Measurements from ENCODE around the gene SORL1-AS1.
A peak's percentile ranks its signal among the peaks of the same experiment; 100 is the strongest.

Gene SORL1-AS1

GRCh38 chr11:121474680-121475079, 21.9 kb upstream of the SORL1-AS1 start:
- DNase-seq (ENCODE audit: low spot score) = no peak

GRCh38 chr11:121473064-121473777, 20.5 kb upstream of the SORL1-AS1 start:
- no peak for DNase-seq (ENCODE audit: low spot score)

GRCh38 chr11:121472312-121472711, 19.5 kb upstream of the SORL1-AS1 start:
- no peak for DNase-seq (ENCODE audit: low spot score)

DNA sequence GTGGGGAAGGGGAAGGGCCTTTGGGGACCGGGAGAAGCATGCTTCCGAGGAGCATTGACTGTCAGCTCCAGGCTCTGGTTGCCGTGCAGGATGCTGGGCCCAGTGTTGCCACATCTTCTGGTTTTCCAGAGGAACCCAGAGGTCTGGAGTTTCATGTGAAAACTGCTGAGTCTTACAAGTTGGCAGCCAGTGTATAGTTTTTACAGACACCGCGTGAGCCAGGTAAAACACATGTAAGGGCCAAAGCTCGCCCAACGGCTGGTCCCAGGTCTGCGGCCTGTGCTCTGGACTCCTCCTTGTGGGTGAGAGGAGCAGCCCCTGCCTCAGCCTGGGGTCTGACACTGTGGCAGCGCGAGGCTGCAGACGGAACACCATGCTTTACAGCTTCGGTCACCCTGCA, 18.4 kb upstream of the SORL1-AS1 start:
- DNase-seq (ENCODE audit: low spot score) = no peak

- DNase-seq (ENCODE audit: low spot score) = no peak
Measured at GRCh38 chr11:121469910-121470309, 17.1 kb upstream of the SORL1-AS1 start.

DNA sequence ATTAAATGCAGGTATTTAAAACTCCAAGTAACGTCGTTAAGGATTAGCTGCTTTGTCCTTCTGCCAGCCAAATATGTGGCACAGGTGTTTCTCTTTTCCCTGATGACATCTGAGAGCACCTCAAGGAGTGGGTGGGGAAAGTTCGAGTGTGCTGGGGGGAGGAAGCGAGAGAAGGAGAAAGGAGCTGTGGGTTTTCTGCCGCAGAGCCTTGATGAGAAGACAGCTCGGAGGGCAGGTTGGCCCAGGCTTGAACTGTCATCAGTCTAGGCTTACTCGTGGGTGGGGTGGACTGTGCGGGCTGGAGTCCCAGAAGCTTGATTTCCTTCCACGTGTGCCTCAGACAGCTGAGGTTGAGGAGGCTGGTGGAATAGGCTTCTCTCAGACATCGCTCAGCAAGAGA, 15.2 kb upstream of the SORL1-AS1 start:
- DNase-seq (ENCODE audit: low spot score) = no peak

DNA sequence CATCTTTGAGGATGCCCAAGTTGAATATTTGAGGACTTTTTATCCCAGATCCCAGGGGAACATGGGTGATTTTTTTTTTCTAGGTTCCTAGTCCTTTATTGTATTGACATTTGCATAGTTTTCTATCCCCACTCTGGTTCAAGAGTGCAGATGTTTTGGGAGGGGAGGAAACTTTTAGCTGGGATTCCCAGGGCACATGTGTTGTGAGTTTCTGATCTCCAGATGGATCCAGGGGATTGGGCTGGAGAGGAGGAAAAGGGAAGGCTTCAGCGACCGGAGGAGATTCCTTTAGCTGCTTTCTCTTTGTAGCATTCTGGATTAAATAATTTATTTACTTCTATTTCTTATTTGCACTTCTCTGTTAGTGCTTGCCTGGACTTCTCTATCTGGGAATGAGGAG, 14.7 kb upstream of the SORL1-AS1 start:
- DNase-seq (ENCODE audit: low spot score) = no peak

DNA sequence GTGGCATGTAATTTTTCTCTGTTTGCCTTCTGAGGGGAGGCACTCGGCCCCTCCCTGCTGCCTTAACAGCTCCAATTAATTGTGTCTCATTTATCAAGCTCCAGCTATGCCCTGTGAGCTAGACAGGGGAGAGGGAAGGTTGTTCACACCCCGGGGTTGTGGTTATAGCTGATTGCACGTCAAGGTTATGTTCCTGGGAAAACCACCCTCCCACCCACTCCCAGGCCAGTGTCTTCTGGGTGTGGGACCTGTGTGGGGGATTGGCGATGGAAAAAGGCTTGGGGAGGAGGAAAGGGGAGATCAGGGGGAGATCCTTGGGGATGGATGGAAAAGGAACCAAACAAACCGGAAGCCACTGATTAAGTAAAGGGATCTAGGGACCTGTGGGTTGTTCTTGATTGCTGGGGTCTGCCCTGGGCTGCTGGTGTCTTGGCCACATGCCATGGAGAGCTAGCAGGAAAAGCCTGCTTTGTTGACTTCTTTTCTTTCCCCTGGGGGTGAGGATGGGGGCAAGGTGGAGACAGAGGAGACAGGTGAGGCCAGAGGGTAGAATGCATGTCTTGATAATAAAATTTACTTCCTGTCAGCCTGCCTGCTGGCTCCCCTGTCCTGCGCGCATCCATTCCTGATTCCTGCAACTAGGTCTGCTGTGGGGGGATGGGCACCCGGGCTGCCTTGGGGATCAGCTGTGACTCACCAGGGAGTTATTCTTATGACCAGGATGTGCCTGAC, 13.5 kb upstream of the SORL1-AS1 start:
- no peak for DNase-seq (ENCODE audit: low spot score)

DNA sequence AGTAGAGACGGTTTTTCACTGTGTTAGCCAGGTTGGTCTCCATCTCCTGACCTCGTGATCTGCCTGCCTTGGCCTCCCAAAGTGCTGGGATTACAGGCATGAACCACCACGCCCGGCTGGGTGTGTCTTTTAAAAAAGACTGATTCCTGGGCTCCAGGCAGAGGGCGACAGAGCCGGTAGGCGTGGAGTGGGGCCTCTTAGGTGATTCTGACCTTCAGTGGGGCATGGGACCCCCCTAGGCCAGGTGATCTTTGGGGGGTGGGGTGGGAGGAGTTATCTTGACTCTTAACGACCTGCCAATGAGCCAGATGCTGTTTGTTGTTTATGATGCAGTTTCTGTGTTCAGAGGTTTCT, 12.9 kb upstream of the SORL1-AS1 start:
- DNase-seq (ENCODE audit: low spot score) = no peak

DNA sequence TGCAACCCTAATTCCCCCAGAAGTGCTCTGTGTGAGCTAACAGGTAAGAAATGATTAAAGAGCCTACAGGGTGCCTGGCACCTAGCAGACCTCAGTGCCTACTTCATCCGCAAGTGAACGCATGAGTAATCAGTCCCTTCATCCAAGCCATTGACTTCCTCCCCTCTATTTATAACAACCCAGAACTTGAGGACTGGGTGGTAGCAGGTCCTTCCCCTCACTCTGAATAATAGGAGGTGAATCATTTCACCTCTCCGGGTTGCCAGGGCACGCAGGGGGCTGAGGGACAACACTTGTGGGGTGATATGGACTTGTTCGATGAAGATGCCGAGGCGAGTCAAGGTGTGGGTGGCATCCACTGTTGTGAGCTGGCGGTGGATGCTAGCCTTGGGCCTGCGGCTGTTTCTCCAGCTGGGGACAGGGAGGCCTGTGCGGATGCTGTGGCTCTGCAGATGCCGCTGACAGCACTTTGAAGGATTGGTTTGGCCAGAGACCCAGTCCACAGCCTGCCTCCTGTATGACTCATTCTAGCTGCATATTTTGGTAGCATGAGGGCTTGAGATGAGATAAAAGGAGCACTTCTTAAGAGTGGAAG, 11.7 kb upstream of the SORL1-AS1 start:
- DNase-seq (ENCODE audit: low spot score) = no peak

DNA sequence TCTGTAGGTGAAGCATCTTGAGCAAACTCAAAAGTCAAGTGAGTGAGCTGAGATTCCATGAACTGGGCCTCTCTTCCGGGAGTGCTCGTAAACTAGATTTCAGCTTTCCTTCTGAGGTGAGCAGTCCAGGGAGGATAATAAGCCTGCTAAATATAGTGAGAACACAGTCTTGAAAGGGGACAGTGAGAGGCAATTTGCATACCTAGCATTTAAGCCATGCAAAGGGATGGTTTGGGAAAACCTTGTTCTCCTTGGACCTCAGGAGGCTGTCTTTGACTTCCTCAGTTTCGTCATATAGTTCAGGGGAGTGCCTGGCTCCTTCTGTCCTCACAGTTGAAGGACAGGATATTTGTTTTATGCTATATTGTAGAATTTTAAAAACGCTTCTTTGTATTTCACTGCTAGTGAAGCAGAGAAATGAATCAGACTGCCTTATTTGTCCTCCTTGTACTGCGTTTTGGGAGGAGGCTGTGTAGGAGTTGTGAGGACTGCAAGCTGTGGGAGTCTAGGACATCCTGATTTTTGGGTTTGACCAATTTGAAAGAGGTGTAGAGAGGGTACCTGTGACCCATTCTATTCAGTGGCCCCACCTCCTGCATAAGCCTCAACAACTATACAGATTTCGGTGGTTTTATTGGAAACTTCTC, 11.0 kb upstream of the SORL1-AS1 start:
- no peak for DNase-seq (ENCODE audit: low spot score)

DNA sequence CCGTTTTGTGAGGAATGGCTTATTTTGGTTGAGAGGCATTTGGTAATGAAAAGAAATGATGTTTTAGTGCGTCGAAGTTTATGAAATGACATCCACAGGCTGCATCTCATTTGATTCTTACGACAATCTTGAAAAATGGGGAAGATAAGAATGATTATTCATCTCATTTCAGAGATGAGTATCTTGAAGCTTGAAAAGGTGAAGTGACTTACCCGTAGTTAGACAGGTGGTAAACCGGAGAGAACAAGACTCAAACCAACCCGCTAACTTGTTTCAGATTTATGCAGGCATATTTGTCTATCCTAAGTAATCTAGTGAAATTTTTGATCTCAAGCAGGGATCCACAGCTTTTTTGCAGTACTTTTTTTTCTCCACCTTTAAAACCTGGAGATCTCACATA, 9.1 kb upstream of the SORL1-AS1 start:
- DNase-seq (ENCODE audit: low spot score) = no peak

- DNase-seq (ENCODE audit: low spot score) = no peak
Measured at GRCh38 chr11:121460941-121461514, 8.3 kb upstream of the SORL1-AS1 start.

GRCh38 chr11:121459413-121460017, 6.7 kb upstream of the SORL1-AS1 start:
- DNase-seq (ENCODE audit: low spot score) = no peak

DNA sequence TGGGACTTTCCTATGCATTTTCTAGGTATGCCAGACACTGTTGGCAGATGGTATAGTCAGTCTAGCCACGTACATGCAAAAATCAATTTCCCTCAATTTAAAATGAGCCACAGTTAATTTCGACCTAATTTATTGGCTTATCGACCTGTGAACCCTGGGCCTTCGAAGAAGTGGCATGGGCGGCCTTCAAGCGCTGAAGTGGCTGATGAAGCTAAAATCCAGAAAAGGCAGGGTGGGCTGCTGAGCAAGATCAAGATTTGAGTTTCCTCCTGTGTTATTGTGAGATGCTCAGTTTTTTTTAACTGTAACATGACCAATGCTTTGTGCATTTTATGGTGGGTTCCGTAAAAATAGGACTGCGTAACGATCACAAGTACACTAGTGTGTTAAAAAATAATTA, 5.8 kb upstream of the SORL1-AS1 start:
- DNase-seq (ENCODE audit: low spot score) = no peak

DNA sequence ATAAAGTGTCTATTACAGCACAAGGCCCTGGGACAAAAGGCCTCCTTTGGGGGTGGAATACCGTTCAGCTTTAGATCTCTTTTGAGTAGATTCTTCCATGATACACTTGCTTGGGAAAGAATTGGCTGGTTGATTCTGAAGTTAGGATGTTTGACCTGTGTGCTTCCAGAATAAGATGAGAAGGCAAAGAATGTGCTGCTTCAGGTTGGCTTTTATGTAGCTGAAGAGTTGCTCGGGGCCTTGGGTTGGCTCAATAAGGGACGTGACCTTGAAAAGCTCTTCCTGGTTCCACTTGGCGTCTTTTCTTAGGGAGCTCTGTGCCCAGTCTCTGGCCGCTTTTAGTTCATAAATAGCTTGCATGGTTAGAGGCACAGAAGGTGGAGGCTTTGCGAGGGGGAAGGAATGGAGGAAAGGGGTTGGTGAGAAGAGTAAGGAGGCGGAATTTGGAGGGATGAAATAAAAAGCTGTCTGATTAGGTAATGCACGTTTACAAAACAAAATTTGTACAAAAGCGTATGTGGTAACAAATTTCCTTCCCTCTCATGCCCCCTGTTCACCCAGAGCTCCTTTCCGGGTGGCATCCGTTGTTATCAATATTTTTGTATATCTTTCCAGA, 4.2 kb upstream of the SORL1-AS1 start:
- no peak for DNase-seq (ENCODE audit: low spot score)

- no peak for DNase-seq (ENCODE audit: low spot score)
Measured at GRCh38 chr11:121456151-121456550, 3.4 kb upstream of the SORL1-AS1 start.

- no peak for DNase-seq (ENCODE audit: low spot score)
Measured at GRCh38 chr11:121455115-121455514, 2.3 kb upstream of the SORL1-AS1 start.

GRCh38 chr11:121453589-121454299, 977 bp upstream of the SORL1-AS1 start:
- DNase-seq (ENCODE audit: low spot score) = no peak

- DNase-seq (ENCODE audit: low spot score) = peak; percentile 81
Measured at GRCh38 chr11:121451986-121452608, 670 bp downstream of the SORL1-AS1 start, which contains the start of gene SORL1. Gene SORL1 (plus strand): TSS chr11:121452314. CDS start chr11:121452332, 18 bp downstream.

Data from left forelimb (tissue), 1 donor.